GM12878 (cell line): ENCODE data around the gene MVK. TPM values are rescaled to one million over a fixed set of nuclear protein-coding genes. Genes with fewer than 3 reads are reported as not detected.

ENCODE experiments used
- ATAC-seq: fragments of 200-7000 bp; cut with Tn5 transposase; 3 replicates; pipeline ENCODE4 v1.9.1; 2020; ENCODE audit warnings: mild to moderate bottlenecking, moderate library complexity
- BruUV-seq: library from RNA; stranded (reverse); fragments of 400-500 nt; replicated peaks from 2 replicates; lab custom pipeline; 2021; lab: Mats Ljungman, UMichigan
- CTCF ChIA-PET: fragments of 300-600 bp; sonication (Branson Sonifier 250); formaldehyde crosslinking; extraction: SDS; loops from one replicate; lab custom pipeline; 2021; ENCODE audit warnings: inconsistent platforms; lab: Yijun Ruan, JAX
- POLR2A ChIA-PET: fragments of 350-600 bp; formaldehyde crosslinking; extraction: SDS; loops from one replicate; lab custom pipeline; 2021; ENCODE audit warnings: inconsistent platforms; lab: Charles Lee
- RAD21 ChIA-PET: fragments of 300-600 bp; sonication (Branson Sonifier 250); formaldehyde crosslinking; loops from one replicate; lab custom pipeline; 2023; ENCODE audit warnings: antibody characterized with exemption; ENCODE audit not compliant: unreplicated experiment; lab: Charles Lee
- SMC1A ChIA-PET: fragments of 300-600 bp; sonication (Branson Sonifier 250); formaldehyde crosslinking; loops from one replicate; lab custom pipeline; 2023; ENCODE audit not compliant: unreplicated experiment, uncharacterized antibody; lab: Charles Lee
- DNase-seq: peaks from one replicate; pipeline ENCODE4 v3.0.0-alpha.2; 2011; ENCODE audit warnings: low read depth, low spot score
- FAIRE-seq: peaks from 3 replicates; lab custom pipeline; 2011; peaks lifted over from hg19 to GRCh38; lab: Jason Lieb, UNC
- H2AFZ ChIP-seq: 2 replicates; pipeline ENCODE4 v1.6.0; 2011; ENCODE audit warnings: low read depth, low read length, control low read depth; ENCODE audit not compliant: control insufficient read depth
- H3K27ac ChIP-seq: 2 replicates; pipeline ENCODE4 v1.5.1; 2011; ENCODE audit warnings: control low read depth; ENCODE audit not compliant: control insufficient read depth, insufficient read depth
- H3K27me3 ChIP-seq, 2 experiments: replicated peaks in 1 of 2; 2 replicates each; pipeline versions ENCODE4 v1.6.0 to v1.6.1; 2011; ENCODE audit warnings: low read length in 1 of 2; ENCODE audit not compliant: control insufficient read depth in 2 of 2, insufficient read depth in 2 of 2
- H3K36me3 ChIP-seq, 2 experiments: 2 replicates each; pipeline ENCODE4 v1.5.1; 2011; ENCODE audit warnings: low read length in 1 of 2; ENCODE audit not compliant: control insufficient read depth in 2 of 2, insufficient read depth in 2 of 2
- H3K4me1 ChIP-seq: 2 replicates; pipeline ENCODE4 v1.6.1; 2011; ENCODE audit warnings: mild to moderate bottlenecking, low read length, moderate library complexity, mixed read lengths; ENCODE audit not compliant: control insufficient read depth, insufficient read depth
- H3K4me2 ChIP-seq: 2 replicates; pipeline ENCODE4 v1.6.0; 2011; ENCODE audit warnings: control low read depth; ENCODE audit not compliant: control insufficient read depth, insufficient read depth
- H3K4me3 ChIP-seq: fragments of 200-600 bp; sonication (generic); 2 replicates; pipeline ENCODE4 v1.5.1; 2016
- H3K79me2 ChIP-seq: 2 replicates; pipeline ENCODE4 v1.6.0; 2011; ENCODE audit warnings: low read length; ENCODE audit not compliant: control insufficient read depth, insufficient read depth
- H3K9ac ChIP-seq: 2 replicates; pipeline ENCODE4 v1.8.0; 2011; ENCODE audit warnings: low read length, control low read depth, mixed read lengths; ENCODE audit not compliant: control insufficient read depth, insufficient read depth
- H3K9me3 ChIP-seq: replicated peaks from 3 replicates; pipeline ENCODE4 v1.5.1; 2011; ENCODE audit warnings: mild to moderate bottlenecking, low read length; ENCODE audit not compliant: control insufficient read depth, insufficient read depth
- H4K20me1 ChIP-seq: 2 replicates; pipeline ENCODE4 v1.6.0; 2011; ENCODE audit not compliant: control insufficient read depth, insufficient read depth
- BHLHE40 ChIP-seq, 2 experiments: fragments of 450-650 bp in 1 of 2; IDR thresholded peaks; 2 replicates each; pipeline ENCODE4 v1.6.1; 2011 to 2017; ENCODE audit warnings: low read depth in 2 of 2, borderline replicate concordance in 1 of 2, improper control_type of control experiment in 1 of 2, low read length in 1 of 2, mild to moderate bottlenecking in 1 of 2
- CBX5 ChIP-seq: sonication (generic); IDR thresholded peaks from 2 replicates; pipeline ENCODE4 v1.6.1; 2016; ENCODE audit warnings: low read depth, moderate library complexity, mild to moderate bottlenecking, inconsistent platforms
- CUX1 ChIP-seq: IDR thresholded peaks from 2 replicates; pipeline ENCODE4 v1.6.1; 2012; ENCODE audit warnings: improper control_type of control experiment, low read depth, low read length; ENCODE audit not compliant: insufficient replicate concordance
- ELK1 ChIP-seq: IDR thresholded peaks from 2 replicates; pipeline ENCODE4 v1.6.1; 2012; ENCODE audit warnings: low read depth, low read length, improper control_type of control experiment
- GABPA ChIP-seq: IDR thresholded peaks from 2 replicates; pipeline ENCODE4 v1.6.1; 2014; ENCODE audit warnings: antibody characterized with exemption, low read depth, mild to moderate bottlenecking, inconsistent platforms
- GATAD2B ChIP-seq: fragments of 450-650 bp; conservative IDR thresholded peaks from 2 replicates; pipeline ENCODE4 v1.6.1; 2017; ENCODE audit warnings: low read depth, mild to moderate bottlenecking, moderate library complexity
- HDAC2 ChIP-seq: fragments of 200-600 bp; sonication (generic); IDR thresholded peaks from 2 replicates; pipeline ENCODE4 v1.6.1; 2017
- PBX3 ChIP-seq: IDR thresholded peaks from 2 replicates; pipeline ENCODE4 v1.6.1; 2011; ENCODE audit warnings: mild to moderate bottlenecking, low read depth, low read length, moderate library complexity; ENCODE audit not compliant: insufficient replicate concordance
- RELA ChIP-seq: fragments of 450-650 bp; IDR thresholded peaks from 2 replicates; pipeline ENCODE4 v1.8.0; 2014; ENCODE audit warnings: borderline replicate concordance; ENCODE audit not compliant: partially characterized antibody
- TAF1 ChIP-seq: IDR thresholded peaks from 2 replicates; pipeline ENCODE4 v1.6.1; 2011; ENCODE audit warnings: mild to moderate bottlenecking, low read depth, low read length, borderline replicate concordance
- USF1 ChIP-seq: IDR thresholded peaks from 2 replicates; pipeline ENCODE4 v1.6.1; 2011; ENCODE audit warnings: borderline replicate concordance, low read depth, mild to moderate bottlenecking, moderate library complexity, mixed read lengths, low read length; ENCODE audit not compliant: insufficient read depth; ENCODE audit errors: extremely low read length
- ZNF24 ChIP-seq: fragments of 450-650 bp; IDR thresholded peaks from 2 replicates; pipeline ENCODE4 v1.6.1; 2017; ENCODE audit warnings: antibody characterized with exemption, mild to moderate bottlenecking
- ZNF274 ChIP-seq: IDR thresholded peaks from one replicate; pipeline ENCODE4 v1.8.0; 2011; ENCODE audit not compliant: insufficient read length, insufficient read depth
- WGBS: methylation state at CpG from one replicate; pipeline ENCODE4 v1.1.6; 2016; ENCODE audit warnings: low lambda C conversion rate; ENCODE audit not compliant: insufficient replicate concordance, insufficient coverage; ENCODE audit errors: missing lambda C conversion rate; 5-methylcytosine and 5-hydroxymethylcytosine counted together
- in situ Hi-C: fragments of 300-500 bp; cut with MboI; formaldehyde crosslinking; loops from 9 replicates; pipeline ENCODE4 v1.14.3; 2018; ENCODE audit warnings: mixed read lengths
- intact Hi-C: fragments of 100-400 bp; cut with micrococcal nuclease; formaldehyde crosslinking; loops from one replicate; pipeline ENCODE4 v1.14.2; 2022; ENCODE audit not compliant: unreplicated experiment
- polyA plus RNA-seq, 11 experiments: library from polyadenylated mRNA; depleted of rRNA in 4 of 11; unstranded in 6 of 11; stranded (reverse) in 5 of 11; fragments of >200 nt; fragmentation: Nextera tagmentation in 4 of 11; fragmentation: Illumina TruSeq in 1 of 11; extraction: Ambion mirVana in 4 of 11; extraction: Trizol in 1 of 11; gene quantifications; 1 replicate in 1 of 11; 2 replicates in 10 of 11; pipeline versions ENCODE4 v1.2.1 to v1.2.3, GENCODE V29; 2011 to 2016; ENCODE audit warnings: inconsistent platforms in 2 of 11, missing spikeins in 2 of 11, low read depth in 1 of 11
- total RNA-seq, 4 experiments: library from RNA; depleted of rRNA in 3 of 4; stranded (reverse); fragments of >200 nt in 3 of 4; fragmentation: Illumina TruSeq in 1 of 4; extraction: Trizol in 1 of 4; gene quantifications; 2 replicates each; pipeline versions ENCODE4 v1.2.1 to v1.2.3, GENCODE V29; 2013 to 2021

The MVK gene
- total and polyA plus RNA-seq, 10 of the 15 experiments (the other 5 are each of a cell fraction or from before 2014, with no cell fraction given) = 0.24 to 46.7 (median 31.9) TPM

GRCh38 chr12:109613649-109614455 is 40.3 kb downstream of the MVK start:
- H3K27me3 ChIP-seq = peaks cover 8 to 9% of the 10 kb centered on the region in 2 experiments
- FAIRE-seq (no peak), DNase-seq (no peak), ATAC-seq (no peak)
- H3K4me2 ChIP-seq = no peak overlapping the region
- no peak overlapping the region for H3K27ac ChIP-seq
- 51% methylated on average over 26 of the region's 26 CpGs for WGBS
- no peak overlapping the region for H3K9ac ChIP-seq
- no peak overlapping the region for H2AFZ ChIP-seq
- ChIA-PET POLR2A (no interaction called here), RAD21 (no interaction called here), CTCF (interaction anchor here (0.6 to 2.6 kb wide), 5 partner anchors 16 to 1660 kb away, joined by 3 to 9 read pairs (median 4); no protein-coding TSS in a partner anchor), SMC1A (no interaction called here)
- H3K9me3 ChIP-seq = no peaks in the 10 kb centered on the region
- no peaks in the 10 kb centered on the region for H3K79me2 ChIP-seq
- BruUV-seq = no TSS peak
- no peaks in the 10 kb centered on the region for H3K36me3 ChIP-seq
- H3K4me3 ChIP-seq = no peak overlapping the region
- no peaks in the 10 kb centered on the region for H3K4me1 ChIP-seq
- peaks cover 3% of the 10 kb centered on the region; the same call in 1 of the 2 replicates for H4K20me1 ChIP-seq
- intact Hi-C loops (no loop called here), in situ Hi-C loops (no loop called here)
- no peak for TF ChIP-seq USF1
- TF ChIP-seq TAF1 = no peak
- TF ChIP-seq RELA = no peak
- TF ChIP-seq GATAD2B = no peak
- no peak for TF ChIP-seq ZNF24
- TF ChIP-seq CBX5 = no peak
- no peak for TF ChIP-seq HDAC2
- no peak for TF ChIP-seq ELK1
- no peak for TF ChIP-seq ZNF274
- TF ChIP-seq GABPA = no peak
- no peak for TF ChIP-seq BHLHE40 (IDR thresholded peaks at IDR 0.05; ENCODE audit: borderline replicate concordance in 1 of 2, low read depth in 2 of 2, low read length in 1 of 2)
- no peak for TF ChIP-seq CUX1
- TF ChIP-seq PBX3 = no peak
